PFSK-1 (cell line): ENCODE results near the gene MAST4.

Source experiments
- POLR2AphosphoS5 ChIP-seq: IDR thresholded peaks from 2 replicates; pipeline ENCODE4 v1.6.1; 2012; ENCODE audit warnings: low read depth, mild to moderate bottlenecking, control low read depth, low read length, moderate library complexity
- TF ChIP-seq, protein P1 (sequence below), 2 experiments: IDR thresholded peaks; 2 replicates each; pipeline versions ENCODE4 v1.6.1 to v1.8.0; 2011 to 2012; ENCODE audit warnings: low read depth in 2 of 2, low read length in 2 of 2, control low read depth in 1 of 2, inconsistent platforms in 1 of 2, mild to moderate bottlenecking in 1 of 2, moderate library complexity in 1 of 2; ENCODE audit not compliant: insufficient read depth in 1 of 2

DNA sequence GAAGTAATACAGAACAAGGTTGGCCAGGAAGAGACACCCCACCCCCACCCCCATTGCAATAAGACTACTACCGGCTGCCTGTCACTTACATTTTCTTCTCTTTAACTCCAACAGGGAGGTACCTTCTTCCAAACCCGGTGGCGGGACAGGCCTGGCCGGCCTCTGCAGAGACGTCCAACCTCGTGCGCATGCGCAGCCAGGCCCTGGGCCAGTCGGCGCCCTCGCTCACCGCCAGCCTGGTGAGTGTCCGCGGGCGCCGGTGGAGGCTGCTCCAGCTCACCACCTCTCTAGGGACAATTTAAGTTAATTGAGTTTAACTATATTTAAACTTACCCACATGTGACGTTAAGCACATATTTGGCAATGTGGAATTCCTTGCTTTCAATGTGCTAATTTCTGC lies 192.4 kb downstream of the MAST4 start:
- no peak for TF ChIP-seq POLR2AphosphoS5
- TF ChIP-seq, protein P1, sequence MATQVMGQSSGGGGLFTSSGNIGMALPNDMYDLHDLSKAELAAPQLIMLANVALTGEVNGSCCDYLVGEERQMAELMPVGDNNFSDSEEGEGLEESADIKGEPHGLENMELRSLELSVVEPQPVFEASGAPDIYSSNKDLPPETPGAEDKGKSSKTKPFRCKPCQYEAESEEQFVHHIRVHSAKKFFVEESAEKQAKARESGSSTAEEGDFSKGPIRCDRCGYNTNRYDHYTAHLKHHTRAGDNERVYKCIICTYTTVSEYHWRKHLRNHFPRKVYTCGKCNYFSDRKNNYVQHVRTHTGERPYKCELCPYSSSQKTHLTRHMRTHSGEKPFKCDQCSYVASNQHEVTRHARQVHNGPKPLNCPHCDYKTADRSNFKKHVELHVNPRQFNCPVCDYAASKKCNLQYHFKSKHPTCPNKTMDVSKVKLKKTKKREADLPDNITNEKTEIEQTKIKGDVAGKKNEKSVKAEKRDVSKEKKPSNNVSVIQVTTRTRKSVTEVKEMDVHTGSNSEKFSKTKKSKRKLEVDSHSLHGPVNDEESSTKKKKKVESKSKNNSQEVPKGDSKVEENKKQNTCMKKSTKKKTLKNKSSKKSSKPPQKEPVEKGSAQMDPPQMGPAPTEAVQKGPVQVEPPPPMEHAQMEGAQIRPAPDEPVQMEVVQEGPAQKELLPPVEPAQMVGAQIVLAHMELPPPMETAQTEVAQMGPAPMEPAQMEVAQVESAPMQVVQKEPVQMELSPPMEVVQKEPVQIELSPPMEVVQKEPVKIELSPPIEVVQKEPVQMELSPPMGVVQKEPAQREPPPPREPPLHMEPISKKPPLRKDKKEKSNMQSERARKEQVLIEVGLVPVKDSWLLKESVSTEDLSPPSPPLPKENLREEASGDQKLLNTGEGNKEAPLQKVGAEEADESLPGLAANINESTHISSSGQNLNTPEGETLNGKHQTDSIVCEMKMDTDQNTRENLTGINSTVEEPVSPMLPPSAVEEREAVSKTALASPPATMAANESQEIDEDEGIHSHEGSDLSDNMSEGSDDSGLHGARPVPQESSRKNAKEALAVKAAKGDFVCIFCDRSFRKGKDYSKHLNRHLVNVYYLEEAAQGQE (IDR thresholded peaks at IDR 0.05; ENCODE audit: insufficient read depth in 1 of 2, low read depth in 2 of 2, low read length in 2 of 2): no peak
